Erythroblast (primary cell): Measurements from ENCODE around the gene CTRL.
A peak's percentile ranks its signal among the peaks of the same experiment; 100 is the strongest.
"Not testable (repeated sequence)": the region's sequence is repeated elsewhere in the genome, so short reads cannot be mapped to it uniquely, and the experiment has no call there.

Source experiments
- DNase-seq, 2 experiments: peaks; one replicate each; lab custom pipeline; 2025; lab: John Stamatoyannopoulos, UW
- GATA1 ChIP-seq: IDR thresholded peaks from 2 replicates; pipeline ENCODE4 v1.6.1; 2011; ENCODE audit warnings: low read depth, mild to moderate bottlenecking, control low read depth, low read length, moderate library complexity
- POLR2A ChIP-seq: IDR thresholded peaks from 2 replicates; pipeline ENCODE4 v1.6.1; 2011; ENCODE audit warnings: mild to moderate bottlenecking, low read length

The CTRL gene

GRCh38 chr16:67931712-67932461 is at the start of gene CTRL:
Gene CTRL (minus strand): TSS chr16:67931862. CDS start chr16:67931852, 10 bp downstream.
- TF ChIP-seq POLR2A: no peak
- no peak for TF ChIP-seq GATA1
- DNase-seq: no peak

- TF ChIP-seq GATA1 (no peak), POLR2A (no peak)
- peak; percentile 64 to 67 for DNase-seq
These were observed 48.5 kb upstream of the CTRL start, which contains the start of gene DPEP3 for GRCh38 chr16:67979955-67980678. Gene DPEP3 (minus strand): TSS chr16:67980499. CDS start chr16:67980380, 119 bp downstream.

GRCh38 chr16:67977469-67978227 is 46.0 kb upstream of the CTRL start:
- DNase-seq: no peak
- TF ChIP-seq POLR2A: no peak
- TF ChIP-seq GATA1: no peak

GRCh38 chr16:67977005-67977404 is 45.3 kb upstream of the CTRL start:
- TF ChIP-seq POLR2A (no peak), GATA1 (no peak)
- DNase-seq: no peak

- TF ChIP-seq GATA1 (no peak), POLR2A (no peak)
These were observed 44.5 kb upstream of the CTRL start for GRCh38 chr16:67976205-67976604.

GRCh38 chr16:67975321-67976105 is 43.9 kb upstream of the CTRL start:
- TF ChIP-seq POLR2A (no peak), GATA1 (no peak)
- no peak for DNase-seq

More at GRCh38 chr16:67976205-67976604, 44.5 kb upstream of the CTRL start:
- DNase-seq: no peak

GRCh38 chr16:67972285-67972684 is 40.6 kb upstream of the CTRL start:
- not testable (repeated sequence) for DNase-seq

GRCh38 chr16:67971111-67971510 is 39.4 kb upstream of the CTRL start:
- DNase-seq: no peak
- TF ChIP-seq GATA1 (no peak), POLR2A (no peak)

- DNase-seq: peak; percentile 71 to 78
- no peak for TF ChIP-seq POLR2A
- TF ChIP-seq GATA1: no peak
These were observed 37.8 kb upstream of the CTRL start for GRCh38 chr16:67969254-67970039.

GRCh38 chr16:67968400-67969253 is 37.0 kb upstream of the CTRL start, which contains the start of gene SLC12A4:
Gene SLC12A4 (minus strand): TSS chr16:67968637. CDS start chr16:67968553, 84 bp downstream.
- peak; percentile 88 to 91 for DNase-seq
- TF ChIP-seq POLR2A (peak; percentile 49), GATA1 (no peak)

GRCh38 chr16:67967958-67968399 is 36.3 kb upstream of the CTRL start:
- peak; percentile 73 to 80 for DNase-seq
- TF ChIP-seq GATA1 (no peak), POLR2A (no peak)
